HepG2 (cell line): ENCODE data around the gene CREG2. TPM values are rescaled to one million over a fixed set of nuclear protein-coding genes. Genes with fewer than 3 reads are reported as not detected.

Source experiments
- ATAC-seq: fragments of 200-7000 bp; cut with Tn5 transposase; 3 replicates; pipeline ENCODE4 v1.9.1; 2020; ENCODE audit warnings: mild to moderate bottlenecking, moderate library complexity
- BruUV-seq: library from RNA; stranded (reverse); fragments of 400-500 nt; replicated peaks from 2 replicates; lab custom pipeline; 2021; lab: Mats Ljungman, UMichigan
- CTCF ChIA-PET: fragments of 300-600 bp; formaldehyde crosslinking; extraction: SDS; loops from one replicate; lab custom pipeline; 2021; ENCODE audit warnings: low total read pairs, inconsistent platforms, low intra/inter-chr PET ratio; lab: Yijun Ruan, JAX
- POLR2A ChIA-PET: fragments of 350-600 bp; sonication (Branson Sonifier 250); formaldehyde crosslinking; loops from one replicate; lab custom pipeline; 2020; ENCODE audit warnings: antibody characterized with exemption, inconsistent platforms; lab: Yijun Ruan, JAX
- DNase-seq: peaks from one replicate; pipeline ENCODE4 v3.0.0-alpha.2; 2015; ENCODE audit warnings: low spot score
- FAIRE-seq: peaks from 3 replicates; lab custom pipeline; 2011; peaks lifted over from hg19 to GRCh38; lab: Jason Lieb, UNC
- H2AFZ ChIP-seq: one replicate; pipeline ENCODE4 v1.6.1; 2011; ENCODE audit warnings: low read length, inconsistent platforms
- H3K27ac ChIP-seq: fragments of 300-600 bp; 3 replicates; pipeline ENCODE4 v1.8.0; 2011; ENCODE audit warnings: mixed run types, mild to moderate bottlenecking, mixed read lengths, low read length, inconsistent platforms; ENCODE audit not compliant: insufficient read depth; ENCODE audit errors: extremely low read length
- H3K27me3 ChIP-seq, 2 experiments: fragments of 200-600 bp in 1 of 2; 2 replicates in 1 of 2; 3 replicates in 1 of 2; pipeline versions ENCODE4 v1.6.0 to v1.8.0; 2011; ENCODE audit warnings: low read length in 2 of 2, mild to moderate bottlenecking in 2 of 2, moderate library complexity in 2 of 2, inconsistent platforms in 1 of 2; ENCODE audit not compliant: insufficient read depth in 2 of 2, control insufficient read depth in 1 of 2
- H3K36me3 ChIP-seq, 2 experiments: fragments of 200-600 bp in 1 of 2; replicated peaks in 1 of 2; 2 replicates in 1 of 2; 3 replicates in 1 of 2; pipeline versions ENCODE4 v1.5.1 to v1.8.0; 2011; ENCODE audit warnings: low read length in 2 of 2, inconsistent platforms in 1 of 2; ENCODE audit not compliant: insufficient read depth in 2 of 2, control insufficient read depth in 1 of 2
- H3K4me1 ChIP-seq: 2 replicates; pipeline ENCODE4 v1.5.1; 2012; ENCODE audit warnings: low read length, inconsistent platforms; ENCODE audit not compliant: insufficient read depth
- H3K4me2 ChIP-seq: 2 replicates; pipeline ENCODE4 v1.6.0; 2011; ENCODE audit warnings: low read depth, low read length, inconsistent platforms
- H3K4me3 ChIP-seq, 3 experiments: fragments of 200-600 bp in 1 of 3; sonication (generic), shearing (Covaris generic) in 1 of 3; replicated peaks in 1 of 3; 2 replicates each; pipeline ENCODE4 v1.5.1; 2011 to 2016; ENCODE audit warnings: low read length in 3 of 3, inconsistent platforms in 2 of 3, low read depth in 2 of 3, mild to moderate bottlenecking in 2 of 3, control low read depth in 1 of 3, mixed read lengths in 1 of 3; ENCODE audit not compliant: insufficient read depth in 1 of 3
- H3K79me2 ChIP-seq: one replicate; pipeline ENCODE4 v1.6.1; 2011; ENCODE audit warnings: low read length, inconsistent platforms; ENCODE audit not compliant: insufficient read depth
- H3K9ac ChIP-seq: 2 replicates; pipeline ENCODE4 v1.6.0; 2011; ENCODE audit warnings: mild to moderate bottlenecking, low read depth, low read length, inconsistent platforms; ENCODE audit not compliant: insufficient read depth
- H3K9me3 ChIP-seq: 2 replicates; pipeline ENCODE4 v1.5.1; 2012; ENCODE audit warnings: mild to moderate bottlenecking, low read length
- H4K20me1 ChIP-seq: 2 replicates; pipeline ENCODE4 v1.6.0; 2011; ENCODE audit warnings: inconsistent platforms, mild to moderate bottlenecking, low read length, moderate library complexity; ENCODE audit not compliant: insufficient read depth
- ATAD3A ChIP-seq: sonication (generic); formaldehyde crosslinking; IDR thresholded peaks from 2 replicates; pipeline ENCODE4 v1.4.0; 2020; ENCODE audit warnings: missing genetic modification reagents
- BATF2 ChIP-seq: sonication (generic); formaldehyde crosslinking; IDR thresholded peaks from 2 replicates; pipeline ENCODE4 v1.8.0; 2022; ENCODE audit warnings: mild to moderate bottlenecking, missing genetic modification reagents, moderate library complexity
- CREM ChIP-seq, 2 experiments: sonication (generic) in 1 of 2; formaldehyde crosslinking in 1 of 2; IDR thresholded peaks; 2 replicates each; pipeline versions ENCODE4 v1.4.0 to v1.6.1; 2016 to 2020; ENCODE audit warnings: antibody characterized with exemption in 1 of 2, mild to moderate bottlenecking in 1 of 2, missing genetic modification reagents in 1 of 2
- ESRRA ChIP-seq: sonication (generic); formaldehyde crosslinking; IDR thresholded peaks from 2 replicates; pipeline ENCODE4 v1.5.1; 2020; ENCODE audit warnings: mild to moderate bottlenecking, low read depth, missing genetic modification reagents
- FOSL1 ChIP-seq: sonication (generic); formaldehyde crosslinking; IDR thresholded peaks from 2 replicates; pipeline ENCODE4 v1.9.0; 2021; ENCODE audit warnings: missing genetic modification reagents, borderline replicate concordance
- HDAC2 ChIP-seq: sonication (generic); formaldehyde crosslinking; IDR thresholded peaks from 2 replicates; pipeline ENCODE4 v1.4.0; 2020; ENCODE audit warnings: missing genetic modification reagents
- HNRNPLL ChIP-seq: fragments of 200-400 bp; formaldehyde crosslinking; IDR thresholded peaks from 2 replicates; pipeline ENCODE4 v1.6.1; 2017; ENCODE audit warnings: mild to moderate bottlenecking, low read depth, low read length; ENCODE audit not compliant: poor library complexity, severe bottlenecking
- KDM2A ChIP-seq: sonication (generic); formaldehyde crosslinking; IDR thresholded peaks from 2 replicates; pipeline ENCODE4 v1.4.0; 2020; ENCODE audit warnings: low read depth, missing genetic modification reagents, borderline replicate concordance
- NPAS2 ChIP-seq: sonication (generic); formaldehyde crosslinking; IDR thresholded peaks from 2 replicates; pipeline ENCODE4 v1.8.0; 2022; ENCODE audit warnings: mild to moderate bottlenecking, missing genetic modification reagents, borderline replicate concordance
- POLR2G ChIP-seq: fragments of 200-400 bp; formaldehyde crosslinking; IDR thresholded peaks from 2 replicates; pipeline ENCODE4 v1.6.1; 2018; ENCODE audit warnings: mild to moderate bottlenecking, low read depth, low read length, moderate library complexity
- SCMH1 ChIP-seq: sonication (generic); formaldehyde crosslinking; IDR thresholded peaks from 2 replicates; pipeline ENCODE4 v1.9.0; 2021; ENCODE audit warnings: missing genetic modification reagents, mild to moderate bottlenecking, borderline replicate concordance
- TSC22D2 ChIP-seq: sonication (generic); formaldehyde crosslinking; IDR thresholded peaks from 2 replicates; pipeline ENCODE4 v1.5.1; 2020; ENCODE audit warnings: missing genetic modification reagents, mild to moderate bottlenecking, borderline replicate concordance
- ZFP36 ChIP-seq: fragments of 150-350 bp; IDR thresholded peaks from 2 replicates; pipeline ENCODE4 v1.6.1; 2018; ENCODE audit warnings: borderline replicate concordance, low read length, low read depth; ENCODE audit not compliant: partially characterized antibody
- ZFYVE20 ChIP-seq: sonication (generic); formaldehyde crosslinking; IDR thresholded peaks from 2 replicates; pipeline ENCODE4 v1.8.0; 2023; ENCODE audit warnings: low read depth, mild to moderate bottlenecking, moderate library complexity, missing genetic modification reagents, borderline replicate concordance
- ZNF550 ChIP-seq: sonication (generic); formaldehyde crosslinking; IDR thresholded peaks from 2 replicates; pipeline ENCODE4 v1.4.0; 2020; ENCODE audit warnings: mild to moderate bottlenecking, missing genetic modification reagents, borderline replicate concordance
- ZNF7 ChIP-seq: IDR thresholded peaks from 2 replicates; pipeline ENCODE4 v1.6.1; 2016; ENCODE audit warnings: missing biosample characterization, missing genetic modification reagents
- ZNF83 ChIP-seq: sonication (generic); formaldehyde crosslinking; IDR thresholded peaks from 2 replicates; pipeline ENCODE4 v1.4.0; 2020; ENCODE audit warnings: missing genetic modification reagents, mild to moderate bottlenecking, borderline replicate concordance
- WGBS: methylation state at CpG from one replicate; pipeline ENCODE4 v1.1.6; 2017; ENCODE audit warnings: low lambda C conversion rate; 5-methylcytosine and 5-hydroxymethylcytosine counted together
- in situ Hi-C: cut with HindIII; loops from 2 replicates; pipeline ENCODE4 v1.10.0; 2017; ENCODE audit warnings: low pct_unique_long_range_greater_than_20kb; ENCODE audit not compliant: extremely low pct_ligation_motif_present
- intact Hi-C: fragments of 100-400 bp; cut with micrococcal nuclease; formaldehyde crosslinking; loops from one replicate; pipeline ENCODE4 v1.10.0; 2022; ENCODE audit not compliant: unreplicated experiment
- polyA plus RNA-seq, 8 experiments: library from polyadenylated mRNA; depleted of rRNA in 3 of 8; stranded (reverse) in 7 of 8; unstranded in 1 of 8; fragments of >200 nt; fragmentation: Illumina TruSeq in 4 of 8; extraction: Trizol in 4 of 8; gene quantifications; 2 replicates each; pipeline versions ENCODE4 v1.2.1 to v1.2.3, GENCODE V29; 2011 to 2016; ENCODE audit warnings: low read depth in 4 of 8, missing spikeins in 1 of 8, mixed read lengths in 1 of 8; ENCODE audit not compliant: insufficient read depth in 1 of 8
- total RNA-seq, 5 experiments: library from RNA; depleted of rRNA; stranded (reverse); fragments of >200 nt; fragmentation: Illumina TruSeq; extraction: Trizol; gene quantifications; 2 replicates each; pipeline ENCODE4 v1.2.3, GENCODE V29; 2016; ENCODE audit warnings: low read depth in 1 of 5
- TF ChIP-seq, protein P1 (sequence below): sonication (generic); formaldehyde crosslinking; conservative IDR thresholded peaks from 2 replicates; pipeline ENCODE4 v1.8.0; 2022; ENCODE audit warnings: mild to moderate bottlenecking, moderate library complexity, missing genetic modification reagents

The CREG2 gene
- total and polyA plus RNA-seq, 2 of the 13 experiments (the other 11 are each of a cell fraction or from before 2014, with no cell fraction given), result 0.18 to 0.26 TPM

DNA sequence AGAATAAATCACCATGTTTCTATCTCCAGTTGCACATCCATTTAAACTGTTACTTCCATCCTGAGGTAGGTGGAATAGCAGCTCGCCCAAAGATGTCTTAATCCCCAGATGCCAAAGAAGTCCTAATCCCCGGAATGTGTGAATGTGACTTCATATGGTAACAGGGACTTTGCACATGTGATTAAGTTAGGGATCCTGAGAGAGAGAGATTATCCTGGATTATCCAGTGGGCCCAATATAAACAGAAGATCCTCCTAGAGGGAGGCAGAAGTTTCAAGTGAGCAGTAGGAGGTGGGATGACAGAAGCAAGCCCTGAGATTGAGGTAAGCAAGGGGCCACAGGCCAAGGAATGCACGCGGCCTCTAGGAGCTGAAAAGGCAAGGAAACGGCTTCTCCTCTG, 19.8 kb downstream of the CREG2 start:
- ATAC-seq (no peak), DNase-seq (no peak), FAIRE-seq (no peak)
- no peak overlapping the region for H3K4me3 ChIP-seq
- in situ Hi-C loops, result no loop called here
- ChIA-PET CTCF (no interaction called here), POLR2A (no interaction called here)
- H3K36me3 ChIP-seq, result no peaks in the 10 kb centered on the region
- TF ChIP-seq ZFYVE20 (CRISPR knock-in tag), result no peak
- no peak for TF ChIP-seq ZFP36
- TF ChIP-seq POLR2G, result no peak
- TF ChIP-seq ESRRA (CRISPR knock-in tag), result no peak
- no peak for TF ChIP-seq FOSL1 (CRISPR knock-in tag)
- no peak for TF ChIP-seq TSC22D2 (CRISPR knock-in tag)
- no peak for TF ChIP-seq ZNF7
- no peak for TF ChIP-seq HNRNPLL
- no peak for TF ChIP-seq CREM (IDR thresholded peaks at IDR 0.05)
- no peak for TF ChIP-seq CREM (CRISPR knock-in tag; IDR thresholded peaks at IDR 0.05)
- TF ChIP-seq ZNF550 (CRISPR knock-in tag), result no peak
- TF ChIP-seq, protein P1, sequence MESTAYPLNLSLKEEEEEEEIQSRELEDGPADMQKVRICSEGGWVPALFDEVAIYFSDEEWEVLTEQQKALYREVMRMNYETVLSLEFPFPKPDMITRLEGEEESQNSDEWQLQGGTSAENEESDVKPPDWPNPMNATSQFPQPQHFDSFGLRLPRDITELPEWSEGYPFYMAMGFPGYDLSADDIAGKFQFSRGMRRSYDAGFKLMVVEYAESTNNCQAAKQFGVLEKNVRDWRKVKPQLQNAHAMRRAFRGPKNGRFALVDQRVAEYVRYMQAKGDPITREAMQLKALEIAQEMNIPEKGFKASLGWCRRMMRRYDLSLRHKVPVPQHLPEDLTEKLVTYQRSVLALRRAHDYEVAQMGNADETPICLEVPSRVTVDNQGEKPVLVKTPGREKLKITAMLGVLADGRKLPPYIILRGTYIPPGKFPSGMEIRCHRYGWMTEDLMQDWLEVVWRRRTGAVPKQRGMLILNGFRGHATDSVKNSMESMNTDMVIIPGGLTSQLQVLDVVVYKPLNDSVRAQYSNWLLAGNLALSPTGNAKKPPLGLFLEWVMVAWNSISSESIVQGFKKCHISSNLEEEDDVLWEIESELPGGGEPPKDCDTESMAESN, result no peak
- no peak for TF ChIP-seq ATAD3A (CRISPR knock-in tag)
- TF ChIP-seq KDM2A (CRISPR knock-in tag), result no peak
- TF ChIP-seq NPAS2 (CRISPR knock-in tag), result no peak
- TF ChIP-seq ZNF83 (CRISPR knock-in tag), result no peak
- TF ChIP-seq BATF2 (CRISPR knock-in tag), result no peak
- no peak for TF ChIP-seq SCMH1
- no peak for TF ChIP-seq HDAC2 (CRISPR knock-in tag)
- peaks cover 6 to 52% of the 10 kb centered on the region in 2 experiments; a peak in 4 of 5 replicates for H3K27me3 ChIP-seq
- 0 out of 2 replicates have a peak, but pooled peaks cover 7% of the 10 kb centered on the region for H3K4me1 ChIP-seq
- H4K20me1 ChIP-seq, result no peaks in the 10 kb centered on the region
- no TSS peak for BruUV-seq
- H3K79me2 ChIP-seq, result no peaks in the 10 kb centered on the region
- intact Hi-C loops, result no loop called here
- no peak overlapping the region for H3K4me2 ChIP-seq
- H3K9ac ChIP-seq, result no peak overlapping the region
- H3K27ac ChIP-seq, result no peak overlapping the region
- H3K9me3 ChIP-seq, result no peaks in the 10 kb centered on the region
- 52% methylated on average over 5 of the region's 5 CpGs for WGBS
- no peak overlapping the region for H2AFZ ChIP-seq
